NCI-H748 (cell line): ENCODE data around the gene DEDD2.

Experiments used
- DNase-seq: peaks from one replicate; lab custom pipeline; 2025; ENCODE audit not compliant: unreplicated experiment; lab: John Stamatoyannopoulos, UW

DEDD2 gene

GRCh38 chr19:42151782-42152684, 65.4 kb downstream of the DEDD2 start:
- no peak for DNase-seq

DNA sequence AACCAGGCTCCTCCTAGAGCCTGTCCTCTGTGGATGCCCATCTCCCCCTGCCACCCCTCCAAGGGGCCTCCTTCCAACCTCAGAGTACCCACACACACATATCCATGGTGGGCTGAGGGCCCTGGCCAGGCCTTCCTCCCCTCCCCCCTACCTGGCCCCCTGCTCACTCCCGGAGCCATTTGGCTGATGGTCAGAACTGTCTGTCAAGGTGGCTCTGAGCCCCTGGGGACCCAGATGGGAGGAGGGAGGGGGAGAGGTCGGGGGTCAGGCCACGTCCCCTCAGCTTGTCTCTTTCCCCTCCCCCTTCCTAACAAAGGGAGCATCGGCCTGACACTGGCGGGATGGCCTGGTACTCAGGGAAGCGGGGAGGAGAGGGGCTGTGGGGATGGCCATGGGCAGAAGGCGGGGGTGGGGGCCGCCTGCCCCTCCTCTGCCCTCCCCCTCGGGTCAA, 66.5 kb downstream of the DEDD2 start:
- no peak for DNase-seq

DNA sequence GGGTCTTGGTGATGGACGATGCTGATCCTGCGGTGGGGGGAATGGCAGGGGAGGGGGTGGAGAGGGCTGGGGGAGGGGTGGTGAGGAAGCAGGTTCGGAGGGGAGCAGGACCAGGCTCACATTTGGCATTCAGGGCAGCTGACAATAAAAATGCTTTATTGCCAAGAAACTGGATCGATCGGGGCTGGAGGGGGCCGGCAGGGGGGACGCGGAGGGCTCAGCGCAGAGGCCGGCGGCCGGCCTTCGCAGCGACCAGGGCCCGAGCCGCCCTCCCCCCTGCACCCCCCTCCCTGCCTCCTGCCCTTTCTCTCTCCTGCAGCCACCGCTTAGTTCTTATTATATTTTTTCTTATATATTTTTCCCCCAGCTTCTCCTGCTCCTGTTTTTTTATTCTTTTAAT, 67.1 kb downstream of the DEDD2 start:
- DNase-seq, result no peak

- DNase-seq, result no peak
Observed at GRCh38 chr19:42149447-42150202, 67.9 kb downstream of the DEDD2 start.
